CD4-positive, alpha-beta T cell treated with Interferon gamma for 1 hour (primary cell): ENCODE data around the gene RASGRF1.
"Not testable (repeated sequence)": the region's sequence is repeated elsewhere in the genome, so short reads cannot be mapped to it uniquely, and the experiment has no call there.

Experiments
- DNase-seq: peaks from one replicate; pipeline ENCODE4 v3.0.0-alpha.2; 2020

RASGRF1 gene

DNA sequence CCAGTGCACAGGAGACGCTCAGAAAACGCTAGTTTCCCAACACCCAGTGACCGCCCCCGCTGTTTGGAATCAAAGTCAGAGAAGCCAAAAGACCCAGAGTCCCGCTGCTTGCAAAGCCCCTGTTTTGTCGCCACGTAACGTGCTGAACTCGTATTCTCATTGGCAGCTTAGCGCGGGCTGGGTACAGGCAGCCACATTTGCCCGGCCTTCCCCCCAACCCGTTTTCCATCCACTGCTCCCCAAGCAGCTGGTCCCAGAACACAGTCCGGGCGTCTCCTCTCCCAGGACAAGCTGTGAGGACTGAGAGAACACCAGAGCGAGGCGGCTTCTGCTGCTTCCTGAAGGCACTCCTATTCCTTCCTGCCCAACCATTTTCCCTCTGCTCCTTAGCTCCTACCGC is 54.8 kb downstream of the RASGRF1 start:
- DNase-seq, result no peak

DNA sequence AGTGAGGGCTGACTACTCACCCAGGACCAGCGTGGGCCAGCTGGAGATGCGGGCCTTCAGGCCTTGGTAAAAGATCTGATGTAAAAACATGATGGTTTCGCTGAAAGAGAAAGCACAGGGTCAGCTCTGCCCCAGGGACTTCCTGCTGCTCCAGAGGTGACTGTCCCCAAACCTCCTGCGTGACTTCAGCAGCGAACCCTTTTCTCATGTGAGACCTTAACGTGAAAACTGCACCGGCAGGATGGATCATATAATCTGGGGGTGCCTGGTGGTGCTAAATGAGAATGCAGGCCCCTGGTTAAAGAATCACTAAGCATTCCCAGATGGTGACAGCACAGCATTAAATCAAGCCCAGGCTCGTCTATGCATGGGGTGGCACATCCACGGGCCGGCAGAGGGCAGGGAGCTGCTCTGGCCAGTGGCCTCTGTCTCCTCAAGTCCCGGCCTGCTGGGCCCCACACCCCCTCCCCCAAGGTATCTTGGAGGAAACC is 55.4 kb downstream of the RASGRF1 start:
- DNase-seq, result no peak

DNA sequence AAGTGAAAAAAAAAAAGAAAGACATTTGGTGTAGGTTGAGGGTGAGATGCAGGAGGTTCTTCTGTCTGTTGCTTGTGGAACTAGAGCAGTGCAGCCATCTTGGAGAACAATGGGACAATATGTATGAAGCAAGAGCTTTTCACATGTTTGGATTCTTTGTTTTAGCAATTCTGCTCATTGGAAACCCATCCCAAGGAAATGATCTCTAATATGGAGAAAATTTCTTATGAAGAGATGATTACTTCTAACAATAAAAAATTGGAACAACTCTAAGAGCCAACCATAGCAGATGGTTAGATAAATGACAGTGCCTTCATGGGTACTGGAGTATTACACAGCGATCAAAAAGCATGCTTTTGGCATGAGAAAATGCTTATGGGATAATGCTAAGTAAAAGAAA is 56.3 kb downstream of the RASGRF1 start:
- no peak for DNase-seq

DNA sequence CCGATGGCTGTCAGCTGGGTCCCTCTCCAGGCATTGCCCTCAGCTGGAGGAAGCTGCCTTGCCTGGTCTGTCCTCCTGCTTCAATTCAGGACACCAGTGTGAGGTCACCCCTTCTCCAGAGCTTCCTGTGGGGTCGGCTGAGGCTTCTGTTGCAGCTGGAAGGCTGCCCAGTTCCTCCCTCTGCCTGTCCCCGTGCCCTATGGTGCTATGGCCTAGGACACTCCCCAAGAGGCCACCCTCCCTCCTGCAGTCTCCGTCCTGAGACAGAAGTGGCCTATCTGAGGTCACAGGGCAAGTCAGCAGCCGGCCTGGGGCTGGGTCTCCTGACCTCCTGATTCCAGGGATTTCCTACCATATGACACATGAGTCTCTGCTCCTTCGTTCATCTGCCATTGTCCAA is 57.9 kb downstream of the RASGRF1 start:
- no peak for DNase-seq

DNA sequence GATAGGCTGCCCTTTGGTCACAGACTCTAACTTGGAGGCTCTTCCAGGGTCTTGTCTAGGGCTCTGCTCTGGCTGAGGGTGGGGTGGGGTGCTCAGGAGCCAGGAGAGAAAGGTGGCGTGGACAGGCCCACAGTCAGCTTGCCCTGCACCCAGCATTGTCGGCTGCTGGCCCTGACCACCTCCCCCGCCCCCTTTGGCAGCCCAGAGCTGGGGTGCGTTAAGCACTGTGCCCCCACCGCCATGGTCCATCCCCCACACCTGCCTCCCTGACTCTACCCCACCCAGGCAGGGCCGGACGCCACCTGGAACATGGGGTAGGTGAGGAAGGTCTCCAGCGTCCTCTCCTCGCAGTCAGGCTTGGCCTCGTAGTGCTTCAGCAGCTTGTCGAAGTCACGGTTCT is 58.8 kb downstream of the RASGRF1 start:
- no peak for DNase-seq

DNA sequence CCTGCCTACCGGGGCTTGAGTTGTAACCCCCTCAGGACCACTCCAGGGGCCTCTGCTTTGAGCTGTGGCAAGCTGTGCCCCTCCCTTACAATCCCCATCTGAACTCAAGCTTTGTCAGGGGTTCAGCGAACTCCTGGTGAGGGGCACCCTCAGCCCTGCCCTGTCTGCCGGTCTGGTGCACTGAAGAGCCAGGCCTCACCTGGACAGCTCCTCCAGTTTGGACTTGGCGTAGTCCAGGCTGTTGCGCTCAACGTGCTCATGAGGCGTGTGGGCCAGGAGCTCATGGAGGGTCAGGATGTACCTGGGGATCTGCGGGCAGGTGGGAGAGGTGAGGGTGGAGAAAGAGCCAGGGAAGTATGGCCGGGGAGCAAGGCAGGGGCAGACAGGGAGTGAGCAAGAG is 59.4 kb downstream of the RASGRF1 start:
- no peak for DNase-seq

DNA sequence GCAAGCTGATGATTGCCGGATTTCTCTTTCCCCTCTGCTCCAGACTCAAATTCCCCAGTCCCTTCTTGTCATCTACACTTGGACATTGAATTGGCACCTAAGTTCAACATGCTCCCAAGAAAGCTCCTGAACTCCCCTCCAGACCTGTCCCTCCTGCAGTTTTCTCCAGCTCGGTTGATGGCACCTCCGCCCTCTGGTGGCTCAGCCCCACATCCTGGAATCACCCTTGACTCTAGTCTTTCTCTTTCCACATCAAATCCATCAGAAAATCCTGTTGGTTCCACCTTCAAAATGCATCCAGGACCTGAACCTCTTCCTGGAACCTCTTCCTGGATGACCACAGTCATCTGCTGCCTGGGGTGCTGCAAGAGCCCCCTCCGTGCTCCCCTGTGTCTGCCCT is 60.1 kb downstream of the RASGRF1 start:
- DNase-seq, result no peak

DNA sequence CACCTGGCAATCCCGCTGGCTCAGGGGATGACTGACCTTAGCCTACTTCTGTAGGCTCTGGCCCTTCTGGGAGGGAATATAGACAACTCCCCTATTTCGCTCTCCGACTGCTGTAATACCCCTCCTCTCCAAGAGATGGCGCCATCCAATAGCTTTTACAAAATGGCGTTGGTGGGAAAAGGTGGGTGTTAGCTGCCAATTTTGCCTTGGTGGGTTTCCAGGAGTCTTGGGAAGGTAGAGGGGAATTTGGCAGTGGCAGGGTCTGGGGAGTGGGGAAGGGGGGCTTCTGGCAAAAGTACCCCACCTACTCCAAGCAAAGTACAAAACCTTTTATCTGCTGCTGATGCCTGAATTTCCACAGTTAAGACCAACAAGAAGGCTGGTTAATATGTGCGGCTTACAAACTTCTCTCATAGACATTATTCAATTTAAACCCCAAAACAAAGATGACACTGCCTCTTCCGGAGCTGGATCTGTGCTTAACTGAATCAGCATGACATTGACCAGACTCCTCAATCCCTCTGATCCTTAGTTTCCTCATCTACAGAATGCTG is 62.1 kb downstream of the RASGRF1 start:
- DNase-seq, result no peak

DNA sequence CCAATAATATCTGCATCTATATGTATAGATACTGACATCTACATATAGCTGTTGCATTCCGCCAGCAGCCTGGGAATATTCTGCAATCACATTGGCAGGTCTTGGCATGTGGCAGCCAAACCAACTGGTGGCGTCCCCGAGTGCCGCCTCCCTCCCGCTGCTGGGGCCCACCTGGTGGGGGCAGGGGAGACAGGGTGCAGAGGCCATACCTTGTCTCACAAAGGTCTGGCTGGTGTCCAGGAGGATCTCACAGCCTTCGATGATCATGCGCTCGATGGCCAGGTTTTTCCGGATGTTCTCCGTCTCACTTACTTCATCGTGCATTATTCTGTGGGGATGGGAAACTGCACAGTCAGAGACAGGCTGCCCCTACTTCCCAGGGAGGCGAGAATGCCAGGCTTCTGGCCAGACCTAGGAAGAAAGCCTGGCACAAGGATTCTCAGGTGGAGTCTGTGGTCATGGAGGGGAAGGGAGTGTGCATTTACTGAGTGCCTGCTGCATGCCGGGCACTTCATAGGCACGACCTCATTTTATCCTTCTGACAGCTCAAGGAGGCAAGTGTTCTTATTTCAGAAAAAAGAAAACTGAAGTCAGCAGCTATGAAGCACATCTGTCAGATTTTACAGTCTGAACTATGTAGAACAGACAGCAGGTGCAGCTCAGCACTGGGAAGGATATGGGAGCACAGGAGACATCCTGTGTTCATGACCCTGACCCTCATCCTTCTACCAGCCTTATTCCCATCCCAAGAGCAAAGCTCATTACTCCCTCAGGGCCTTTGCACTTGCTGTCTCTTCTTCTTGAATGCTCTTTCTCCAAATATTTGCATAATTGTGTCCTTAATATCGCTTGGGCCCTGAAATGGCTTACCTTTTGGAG is 62.8 kb downstream of the RASGRF1 start:
- no peak for DNase-seq

DNA sequence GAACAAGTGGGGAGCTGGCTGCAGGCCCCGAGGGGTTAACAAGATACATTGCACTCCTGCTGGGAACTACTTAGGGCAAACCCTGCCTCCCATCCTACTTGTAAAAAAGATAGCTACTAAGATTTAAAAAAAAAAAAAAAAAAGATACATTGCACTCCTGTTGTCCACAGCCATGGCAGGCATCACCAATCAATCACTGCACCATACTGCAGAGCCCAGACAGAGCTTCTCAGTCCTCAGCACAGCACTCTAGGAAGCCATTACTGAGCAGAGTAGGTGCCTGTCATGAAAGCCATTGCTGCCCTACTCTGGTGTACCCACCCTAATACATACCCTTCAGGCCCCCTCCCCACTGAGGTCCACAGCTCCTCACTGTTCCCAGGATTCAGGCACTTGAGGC is 64.8 kb downstream of the RASGRF1 start:
- no peak for DNase-seq

DNA sequence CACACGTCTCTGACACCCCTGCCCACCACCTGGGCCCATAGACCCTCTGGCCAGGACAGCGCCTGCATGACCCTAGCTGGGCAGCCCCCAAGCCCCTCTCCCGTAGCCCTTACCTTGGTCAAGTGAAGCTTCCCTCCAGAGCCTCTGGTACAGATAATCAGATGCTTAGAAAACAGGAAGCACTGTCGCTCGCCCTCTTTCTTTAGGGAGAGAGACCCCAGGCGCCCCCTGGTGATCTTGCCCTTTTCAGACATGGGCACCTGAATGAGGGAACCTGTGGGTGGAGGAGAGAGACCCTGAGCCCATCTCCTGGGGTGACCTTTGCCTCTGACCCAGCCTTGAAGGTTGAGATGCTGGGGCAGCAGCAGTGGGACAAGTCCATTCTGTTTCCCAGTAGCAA is 65.4 kb downstream of the RASGRF1 start:
- peak; percentile 35 for DNase-seq

DNA sequence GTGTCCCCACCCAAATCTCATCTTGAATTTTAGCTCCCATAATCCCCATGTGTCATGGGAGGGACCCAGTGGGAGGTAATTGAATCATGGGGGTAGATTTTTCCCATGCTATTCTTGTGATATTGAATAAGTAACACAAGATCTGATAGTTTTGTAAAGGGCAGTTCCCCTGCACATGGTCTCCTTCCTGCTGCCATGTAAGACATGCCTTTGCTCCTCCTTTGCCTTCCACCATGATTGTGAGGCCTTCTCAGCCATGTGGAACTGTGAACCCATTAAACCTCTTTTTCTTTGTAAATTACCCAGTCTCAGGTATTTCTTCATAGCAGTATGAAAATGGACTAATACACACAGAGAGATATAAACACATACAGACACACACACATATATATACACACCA is 66.1 kb downstream of the RASGRF1 start:
- not testable (repeated sequence) for DNase-seq

DNA sequence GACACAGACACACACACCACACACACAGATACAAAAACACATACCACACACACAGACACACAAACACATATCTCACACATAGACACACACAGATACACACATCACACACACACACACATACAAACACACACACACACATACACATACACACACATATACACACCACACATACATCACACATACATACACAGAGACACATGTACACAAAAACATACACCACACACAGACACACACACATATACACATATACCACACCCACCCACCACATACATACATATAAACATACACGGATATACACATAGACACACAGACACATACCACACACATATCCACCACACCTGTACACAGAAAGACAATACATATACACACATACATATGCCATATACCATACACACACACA is 66.7 kb downstream of the RASGRF1 start:
- DNase-seq, result no peak

DNA sequence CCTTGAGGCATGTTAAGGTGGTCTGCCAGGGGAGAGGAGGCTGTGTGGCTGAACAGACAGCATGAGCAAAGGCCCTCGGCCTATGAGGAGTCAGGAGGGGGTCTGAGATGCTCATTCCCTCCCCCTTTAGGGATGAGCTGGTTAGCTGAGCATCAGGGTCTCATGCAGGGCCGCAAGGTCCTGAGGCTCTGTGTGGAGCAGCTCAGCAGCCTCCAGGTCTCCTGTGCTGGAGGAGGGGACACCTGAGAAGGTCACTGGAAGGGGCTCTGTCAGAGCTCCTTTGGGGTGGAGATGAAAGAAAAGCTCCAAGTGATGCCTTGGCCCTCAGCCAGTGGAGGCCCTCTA is 67.1 kb downstream of the RASGRF1 start:
- no peak for DNase-seq

DNA sequence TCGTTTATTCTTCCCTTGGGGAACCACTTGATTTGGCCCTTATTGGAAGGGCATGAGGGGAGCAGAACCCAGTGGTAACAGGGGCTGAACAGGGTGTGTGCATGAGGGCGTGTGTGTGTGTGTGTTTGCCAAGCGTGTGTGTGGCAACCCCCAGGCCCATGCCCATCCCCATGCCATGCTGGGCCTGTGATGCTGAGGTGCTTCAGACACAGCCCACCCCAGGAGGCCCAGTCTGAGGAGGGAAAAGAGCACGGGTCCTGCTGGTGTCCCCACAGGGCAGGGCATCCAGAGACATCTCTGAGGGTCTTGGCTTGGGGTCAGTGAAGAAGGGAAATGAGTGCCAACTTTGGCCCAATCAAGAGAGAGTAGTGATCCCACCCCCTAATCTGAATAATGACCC is 71.6 kb downstream of the RASGRF1 start:
- no peak for DNase-seq

DNA sequence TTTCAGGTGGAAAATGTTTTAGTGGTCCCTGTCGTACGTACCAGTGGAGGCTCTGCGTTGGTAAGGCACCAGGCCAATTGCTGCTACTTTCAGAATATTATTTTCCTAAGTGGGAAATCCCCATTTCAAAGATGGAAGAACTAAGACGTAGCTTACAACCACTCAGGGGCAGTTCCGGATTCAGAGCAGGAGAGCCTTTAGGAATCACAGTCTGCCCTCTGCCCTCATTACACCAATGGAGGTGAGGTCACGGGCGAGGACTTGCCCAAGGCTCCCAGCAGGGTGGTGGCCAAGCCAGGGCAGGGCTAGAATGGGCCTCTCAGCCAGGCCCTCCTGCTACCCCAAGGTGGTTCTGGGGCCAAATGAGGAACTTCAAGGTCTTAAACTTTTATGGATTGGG is 72.6 kb downstream of the RASGRF1 start:
- no peak for DNase-seq

DNA sequence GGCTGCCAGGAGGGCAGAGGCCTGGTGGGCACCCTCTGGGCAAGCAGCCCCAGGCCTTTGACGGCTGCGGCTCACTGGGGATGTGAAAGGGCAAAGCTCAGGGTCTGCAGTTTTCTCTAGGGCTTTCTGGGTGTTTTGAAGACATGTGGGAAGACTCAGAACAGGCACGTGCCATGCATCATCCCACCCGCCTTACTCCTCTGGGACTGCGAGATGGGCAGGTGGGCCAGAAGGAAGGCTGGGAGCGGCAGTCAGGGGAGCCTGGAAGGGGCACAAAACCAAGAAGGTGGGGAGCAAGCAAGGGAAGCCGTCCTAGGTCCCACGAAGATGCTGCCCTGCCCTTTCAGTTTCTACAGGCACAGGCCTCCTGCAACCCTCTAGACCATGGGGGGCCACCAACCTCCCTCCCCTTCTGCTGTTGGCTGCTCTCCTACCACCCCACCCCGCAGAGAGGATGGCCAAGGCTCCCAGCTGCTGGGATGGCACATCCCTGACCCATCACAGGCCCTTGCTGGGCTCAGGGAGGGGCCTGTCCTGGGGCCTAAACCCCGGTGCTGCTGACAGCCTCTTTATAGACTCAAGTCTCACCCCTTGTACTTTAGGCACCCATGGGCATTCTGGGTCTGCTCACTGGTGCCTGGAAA is 73.9 kb downstream of the RASGRF1 start:
- no peak for DNase-seq

DNA sequence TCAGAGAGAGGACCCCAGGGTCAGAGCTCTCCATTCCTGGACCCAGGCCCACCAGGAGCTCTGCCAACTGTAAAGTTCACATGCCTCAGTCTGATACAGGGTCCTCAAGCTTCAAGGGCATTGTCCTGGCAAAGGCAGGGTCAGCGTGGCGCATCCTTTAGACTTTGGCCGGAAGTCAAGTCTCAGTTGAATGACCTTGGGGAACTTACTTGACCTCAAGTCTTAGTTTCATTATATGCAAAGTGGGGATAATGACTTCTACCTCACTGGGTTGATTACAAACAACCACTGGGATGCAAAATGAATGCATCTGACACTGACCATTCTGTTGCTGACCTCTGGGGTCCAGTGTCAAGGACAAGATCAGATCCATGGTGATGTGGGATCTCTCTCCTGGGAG is 75.2 kb downstream of the RASGRF1 start:
- no peak for DNase-seq

DNA sequence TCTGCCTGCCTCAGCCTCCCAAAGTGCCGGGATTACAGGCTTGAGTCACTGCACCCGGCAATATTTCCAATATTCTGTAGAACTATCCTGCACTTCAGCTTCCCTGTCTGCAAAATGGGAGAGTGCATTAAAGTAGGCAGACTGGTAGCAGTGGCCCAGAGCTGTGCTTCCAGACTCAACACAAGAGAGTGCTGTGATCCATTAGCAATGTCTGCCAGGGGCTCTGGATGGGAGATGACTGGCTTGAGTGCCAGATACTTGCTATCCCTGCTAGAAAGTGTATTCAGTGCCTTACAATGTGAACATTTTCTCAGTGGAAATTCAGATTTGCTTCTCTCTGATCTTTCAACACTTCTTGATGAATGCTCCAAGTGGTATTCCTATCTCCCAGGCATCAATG is 80.3 kb downstream of the RASGRF1 start:
- no peak for DNase-seq

DNA sequence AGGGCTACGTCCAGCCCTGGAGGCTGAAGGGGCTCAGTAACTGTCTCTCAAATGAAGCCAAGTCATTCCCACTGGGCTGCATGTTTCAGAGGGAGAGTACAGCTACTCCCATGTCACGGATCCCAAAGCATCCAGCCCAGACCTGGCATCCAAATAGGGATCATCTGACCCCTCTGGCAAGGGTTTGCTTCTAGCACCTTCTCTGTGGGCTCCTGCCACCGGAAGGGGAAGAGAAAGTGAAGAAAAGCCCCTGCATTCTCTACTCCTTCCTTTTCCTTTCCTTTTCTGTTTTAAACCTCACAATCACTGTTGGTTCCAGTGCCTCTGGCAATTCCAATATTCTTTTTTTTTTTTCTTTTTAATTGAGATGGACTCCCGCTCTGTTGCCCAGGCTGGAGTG is 81.2 kb downstream of the RASGRF1 start:
- no peak for DNase-seq

DNA sequence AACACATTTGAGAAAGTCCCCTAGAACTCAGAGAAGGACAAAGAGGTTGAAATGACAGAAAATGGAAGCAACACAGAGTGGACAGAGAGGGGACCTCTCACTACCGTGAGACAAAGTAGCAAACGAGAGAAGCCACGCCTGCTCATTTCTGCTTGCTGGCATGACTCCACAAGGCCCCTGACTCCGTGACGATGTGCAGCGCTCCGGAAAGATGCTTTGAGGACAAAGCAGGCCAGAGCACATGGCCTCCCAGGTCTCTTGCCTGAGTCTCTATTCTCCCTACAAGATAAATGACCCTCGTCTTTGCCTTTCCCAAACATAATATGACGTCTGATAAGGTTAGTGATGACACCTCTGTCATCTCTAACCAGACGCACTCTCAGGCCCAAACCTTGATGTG is 81.9 kb downstream of the RASGRF1 start:
- no peak for DNase-seq

DNA sequence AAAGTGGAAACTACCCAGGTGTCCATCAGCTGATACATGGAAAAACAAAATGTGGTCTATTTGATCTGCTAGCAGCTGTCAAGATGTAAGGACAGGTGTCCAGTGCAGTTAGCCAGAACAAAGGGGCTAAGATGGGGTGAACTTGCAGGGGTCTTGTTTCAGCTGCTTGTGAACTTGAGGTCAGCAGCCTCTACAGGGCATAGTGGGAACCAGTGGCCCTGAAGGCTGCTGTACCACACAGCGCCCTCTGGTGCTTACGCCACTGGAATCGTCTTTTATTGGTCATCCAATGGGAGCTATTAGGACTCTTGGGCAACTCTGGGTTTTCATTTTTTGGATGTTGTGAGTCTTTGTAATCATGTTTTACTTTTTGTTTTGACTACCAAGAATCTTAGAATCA is 83.5 kb downstream of the RASGRF1 start:
- peak; percentile 37 for DNase-seq

DNA sequence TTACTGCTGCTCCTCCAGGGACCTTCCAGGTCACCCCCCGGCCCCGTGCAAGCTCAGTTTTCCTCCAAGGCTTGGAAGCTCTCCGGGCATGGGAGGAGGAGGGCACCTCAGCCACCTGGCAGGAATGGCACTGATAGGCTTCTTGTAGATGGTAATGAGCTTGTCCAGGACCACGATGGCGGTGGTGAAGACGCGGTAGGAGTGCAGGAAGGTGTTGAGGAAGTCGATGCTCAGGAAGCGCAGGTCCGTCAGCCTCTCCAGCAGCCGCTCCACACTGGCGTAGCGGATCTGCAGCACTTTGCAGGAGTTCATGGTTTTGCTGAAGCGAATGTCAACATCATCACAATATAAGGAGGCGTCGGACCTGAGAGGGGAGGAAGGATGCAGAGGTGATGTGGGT is 84.5 kb downstream of the RASGRF1 start:
- no peak for DNase-seq

DNA sequence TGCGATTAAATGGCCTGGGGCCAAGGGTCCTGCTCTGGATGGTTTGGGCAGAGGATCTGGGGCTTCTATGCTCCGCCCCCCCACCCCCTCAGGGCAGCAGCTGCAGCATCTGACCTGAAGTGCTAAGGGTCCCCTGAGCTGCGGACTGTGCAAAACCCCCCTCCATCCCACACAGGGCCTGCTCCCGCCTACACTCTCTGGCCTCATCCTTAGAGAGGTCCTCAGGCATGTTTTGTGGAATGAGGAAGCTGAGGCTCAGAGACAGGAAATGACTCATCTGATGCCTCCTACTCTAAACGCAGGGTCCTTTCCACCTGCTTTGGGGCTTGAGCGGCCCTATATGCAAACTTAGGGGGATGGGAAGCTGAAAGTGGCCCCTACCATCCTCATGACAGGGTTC is 86.2 kb downstream of the RASGRF1 start:
- DNase-seq, result peak; percentile 38
